Gastroesophageal sphincter (tissue), 3 donors: ENCODE results near the gene CLDN20.

Experiments used
- CTCF ChIP-seq, 4 experiments: fragments of 200-600 bp in 2 of 4; fragments of 450-650 bp in 2 of 4; sonication (generic) in 1 of 4; IDR thresholded peaks; one replicate each; pipeline ENCODE4 v1.5.1; 2017 to 2019; ENCODE audit warnings: antibody characterized with exemption in 4 of 4, mild to moderate bottlenecking in 2 of 4, moderate library complexity in 2 of 4
- EP300 ChIP-seq: sonication (generic); formaldehyde crosslinking; IDR thresholded peaks from one replicate; pipeline ENCODE4 v1.6.1; 2017; ENCODE audit warnings: antibody characterized with exemption, mild to moderate bottlenecking

- TF ChIP-seq CTCF (IDR thresholded peaks at IDR 0.05), result no peak
- no peak for TF ChIP-seq EP300
Observed at GRCh38 chr6:155244434-155244833, 19.4 kb upstream of the CLDN20 start.
